Thoracic aorta (tissue), 2 donors: ENCODE measurements around the gene INPPL1. TPM values are rescaled to one million over a fixed set of nuclear protein-coding genes. Genes with fewer than 3 reads are reported as not detected.

Source experiments
- ATAC-seq: fragments of 150-250 bp; one replicate; pipeline ENCODE4 v1.8.0; 2017; ENCODE audit warnings: low read depth; ENCODE audit not compliant: insufficient number of reproducible peaks, low FRiP score
- DNase-seq: peaks from one replicate; pipeline ENCODE4 v3.0.0-alpha.2; 2020; ENCODE audit warnings: low spot score
- H3K27ac ChIP-seq, 2 donors: fragments of 200-600 bp; sonication (generic); 1 replicate in 1 of 2; 2 replicates in 1 of 2; pipeline ENCODE4 v1.5.1; 2016; ENCODE audit warnings: mild to moderate bottlenecking in 2 of 2, moderate library complexity in 2 of 2
- H3K27me3 ChIP-seq: fragments of 200-600 bp; sonication (generic); replicated peaks from 2 replicates; pipeline ENCODE4 v1.6.0; 2016; ENCODE audit warnings: mild to moderate bottlenecking; ENCODE audit not compliant: insufficient read depth
- H3K36me3 ChIP-seq: fragments of 200-600 bp; sonication (generic); one replicate; pipeline ENCODE4 v1.5.1; 2016
- H3K4me1 ChIP-seq, 2 donors: fragments of 200-600 bp; sonication (generic); 1 replicate in 1 of 2; 2 replicates in 1 of 2; pipeline versions ENCODE4 v1.5.1 to v1.6.0; 2016; ENCODE audit warnings: low read depth in 2 of 2, mild to moderate bottlenecking in 1 of 2; ENCODE audit not compliant: control insufficient read depth in 1 of 2
- H3K4me3 ChIP-seq: fragments of 200-600 bp; sonication (generic); 2 replicates; pipeline ENCODE4 v1.5.1; 2016; ENCODE audit warnings: mild to moderate bottlenecking
- H3K9me3 ChIP-seq: fragments of 200-600 bp; sonication (generic); 2 replicates; pipeline ENCODE4 v1.5.1; 2016
- CTCF ChIP-seq: fragments of 200-600 bp; sonication (generic); IDR thresholded peaks from one replicate; pipeline ENCODE4 v1.5.1; 2019; ENCODE audit warnings: antibody characterized with exemption
- total RNA-seq, 2 donors: library from RNA; depleted of rRNA; stranded (reverse); fragments of >200 nt; gene quantifications; one replicate each; pipeline versions ENCODE4 v1.1.0 to v1.2.3, GENCODE V29; 2016

The INPPL1 gene
- total RNA-seq, 2 donors from 2014 or later: 108 to 113 TPM

GRCh38 chr11:72251614-72252013, 27.0 kb downstream of the INPPL1 start:
- H3K9me3 ChIP-seq: no peaks in the 10 kb centered on the region
- no peak for TF ChIP-seq CTCF
- DNase-seq (no peak), ATAC-seq (no peak)
- no peaks in the 10 kb centered on the region for H3K27me3 ChIP-seq
- no peaks in the 10 kb centered on the region for H3K4me1 ChIP-seq
- no peak overlapping the region for H3K4me3 ChIP-seq
- H3K27ac ChIP-seq: no peak overlapping the region
- H3K36me3 ChIP-seq: no peaks in the 10 kb centered on the region

GRCh38 chr11:72253392-72253791, 28.8 kb downstream of the INPPL1 start:
- Histone ChIP-seq H3K27me3 (no peaks in the 10 kb centered on the region), H3K4me1 (no peaks in the 10 kb centered on the region), H3K4me3 (no peak overlapping the region), H3K36me3 (no peaks in the 10 kb centered on the region), H3K27ac (no peak overlapping the region), H3K9me3 (no peaks in the 10 kb centered on the region)
- no peak for DNase-seq
- TF ChIP-seq CTCF: no peak
- no peak for ATAC-seq

- Histone ChIP-seq H3K36me3 (no peaks in the 10 kb centered on the region), H3K9me3 (no peaks in the 10 kb centered on the region), H3K27ac (no peak overlapping the region), H3K27me3 (no peaks in the 10 kb centered on the region), H3K4me3 (no peak overlapping the region), H3K4me1 (no peaks in the 10 kb centered on the region)
- no peak for TF ChIP-seq CTCF
- DNase-seq: no peak
- ATAC-seq: no peak
Measured at GRCh38 chr11:72254299-72254993, 29.9 kb downstream of the INPPL1 start.

GRCh38 chr11:72257570-72257969, 33.0 kb downstream of the INPPL1 start:
- no peak for TF ChIP-seq CTCF
- ATAC-seq: no peak
- H3K9me3 ChIP-seq: no peaks in the 10 kb centered on the region

GRCh38 chr11:72259490-72259889, 34.9 kb downstream of the INPPL1 start:
- H3K9me3 ChIP-seq: no peaks in the 10 kb centered on the region
- no peaks in the 10 kb centered on the region for H3K27me3 ChIP-seq
- no peak overlapping the region for H3K27ac ChIP-seq
- H3K4me1 ChIP-seq: no peaks in the 10 kb centered on the region
- ATAC-seq (no peak), DNase-seq (no peak)
- H3K36me3 ChIP-seq: no peaks in the 10 kb centered on the region
- no peak for TF ChIP-seq CTCF
- no peak overlapping the region for H3K4me3 ChIP-seq

More at GRCh38 chr11:72257570-72257969, 33.0 kb downstream of the INPPL1 start:
- H3K27me3 ChIP-seq: no peaks in the 10 kb centered on the region
- no peak overlapping the region for H3K4me3 ChIP-seq
- H3K27ac ChIP-seq: no peak overlapping the region
- H3K4me1 ChIP-seq: no peaks in the 10 kb centered on the region
- no peak for DNase-seq
- H3K36me3 ChIP-seq: no peaks in the 10 kb centered on the region
